Stimulated activated CD8-positive, alpha-beta memory T cell treated with anti-CD3 and anti-CD28 coated beads, Interleukin-15, amount 100 ng/mL, for 24 hours (primary cell): ENCODE results near the gene C1QTNF9.
"Not testable (repeated sequence)": the region's sequence is repeated elsewhere in the genome, so short reads cannot be mapped to it uniquely, and the experiment has no call there.

Source experiments
- DNase-seq: peaks from one replicate; pipeline ENCODE4 v3.0.0-alpha.2; 2020; ENCODE audit warnings: low read depth

The C1QTNF9 gene, protein sequence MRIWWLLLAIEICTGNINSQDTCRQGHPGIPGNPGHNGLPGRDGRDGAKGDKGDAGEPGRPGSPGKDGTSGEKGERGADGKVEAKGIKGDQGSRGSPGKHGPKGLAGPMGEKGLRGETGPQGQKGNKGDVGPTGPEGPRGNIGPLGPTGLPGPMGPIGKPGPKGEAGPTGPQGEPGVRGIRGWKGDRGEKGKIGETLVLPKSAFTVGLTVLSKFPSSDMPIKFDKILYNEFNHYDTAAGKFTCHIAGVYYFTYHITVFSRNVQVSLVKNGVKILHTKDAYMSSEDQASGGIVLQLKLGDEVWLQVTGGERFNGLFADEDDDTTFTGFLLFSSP

GRCh38 chr13:24309300-24309699 lies at the start of gene C1QTNF9:
Gene C1QTNF9 (plus strand): TSS chr13:24309580. CDS start chr13:24316004, 6,424 bp downstream.
- DNase-seq = not testable (repeated sequence)

DNA sequence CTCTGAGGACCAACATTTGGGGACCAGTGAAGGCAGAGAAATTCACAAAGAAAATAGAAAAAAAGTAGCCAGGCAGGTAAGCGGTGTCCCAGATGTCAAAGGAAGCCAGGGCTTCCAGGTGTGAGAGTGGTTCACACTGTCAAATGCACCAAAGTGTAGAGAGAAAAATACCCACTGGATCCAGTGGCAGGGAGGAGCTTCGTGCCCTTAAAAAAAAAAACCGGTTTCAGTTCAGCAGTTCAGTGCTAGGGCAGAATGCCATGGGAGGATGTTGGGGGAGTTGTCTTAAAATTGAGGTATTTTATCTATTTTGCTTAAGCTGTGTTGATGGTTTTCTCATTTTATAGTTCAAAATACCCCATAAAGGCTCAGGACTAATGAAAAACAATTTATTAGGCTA lies 47.8 kb upstream of the C1QTNF9 start:
- DNase-seq = no peak

- no peak for DNase-seq
Observed at GRCh38 chr13:24263632-24264031, 45.7 kb upstream of the C1QTNF9 start.

- no peak for DNase-seq
Observed at GRCh38 chr13:24264976-24265375, 44.4 kb upstream of the C1QTNF9 start.

GRCh38 chr13:24265453-24265852 lies 43.9 kb upstream of the C1QTNF9 start:
- DNase-seq = no peak

GRCh38 chr13:24267274-24267673 lies 42.1 kb upstream of the C1QTNF9 start:
- DNase-seq = no peak

- no peak for DNase-seq
Observed at GRCh38 chr13:24267801-24268200, 41.6 kb upstream of the C1QTNF9 start.

GRCh38 chr13:24269821-24270220 lies 39.6 kb upstream of the C1QTNF9 start:
- no peak for DNase-seq

GRCh38 chr13:24270639-24271141 lies 38.7 kb upstream of the C1QTNF9 start:
- no peak for DNase-seq

DNA sequence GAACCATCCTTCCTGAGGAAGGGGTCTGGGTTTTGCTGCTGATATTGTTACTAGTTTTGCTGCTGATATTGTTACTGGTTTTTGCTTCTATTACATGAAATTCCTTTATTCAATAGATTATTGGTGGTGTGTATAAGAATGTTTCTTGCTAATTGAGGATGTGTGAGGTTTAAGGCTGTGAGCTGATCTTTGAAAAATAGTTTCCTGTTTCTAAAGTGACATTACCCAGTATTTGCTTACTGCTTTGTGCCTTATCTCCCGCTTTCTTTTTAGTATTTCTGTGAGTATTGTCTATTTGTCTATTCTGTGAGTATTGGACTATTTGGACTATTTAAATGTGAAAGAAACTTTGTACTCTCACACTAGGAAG lies 38.2 kb upstream of the C1QTNF9 start:
- no peak for DNase-seq

DNA sequence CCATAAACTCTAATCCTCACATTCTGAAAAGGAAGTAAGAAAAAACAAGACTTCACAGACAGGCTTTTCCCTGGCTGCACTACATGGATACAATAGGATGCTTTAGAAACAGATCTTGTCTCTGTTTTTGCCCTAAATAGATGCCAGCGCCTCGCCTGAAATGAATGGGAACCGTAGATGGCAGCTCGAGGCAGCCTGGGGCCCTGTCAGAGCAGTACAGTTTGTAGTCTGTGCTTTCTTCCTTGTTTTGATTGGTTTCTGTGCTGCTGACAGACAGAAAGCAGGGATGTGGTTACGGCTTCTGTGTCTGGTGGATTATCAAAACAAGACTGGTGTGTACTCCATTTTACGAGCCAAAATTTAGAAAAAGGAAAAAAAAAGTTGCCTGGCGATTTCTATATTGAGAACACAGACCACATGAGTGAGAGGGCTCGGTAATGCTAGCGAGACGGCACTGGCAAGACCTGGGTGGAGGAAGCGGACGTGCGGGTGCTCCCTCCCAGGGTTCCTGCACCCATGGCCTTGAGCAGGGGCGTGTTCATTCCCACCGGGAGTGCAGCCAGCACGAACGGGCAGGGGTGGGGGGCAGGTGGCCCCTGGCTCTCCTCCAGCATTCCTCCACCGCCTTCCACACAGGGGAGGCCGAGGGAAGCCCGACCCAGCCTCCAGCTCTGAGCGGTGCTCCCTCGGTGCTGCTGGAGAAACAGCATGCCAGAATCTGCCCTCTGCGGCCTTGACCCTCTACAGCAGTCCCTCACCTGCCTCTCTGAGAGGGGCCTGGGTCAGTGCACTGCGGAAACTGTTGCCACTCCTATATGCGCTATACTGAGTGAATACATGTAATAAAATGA lies 37.6 kb upstream of the C1QTNF9 start:
- no peak for DNase-seq

DNA sequence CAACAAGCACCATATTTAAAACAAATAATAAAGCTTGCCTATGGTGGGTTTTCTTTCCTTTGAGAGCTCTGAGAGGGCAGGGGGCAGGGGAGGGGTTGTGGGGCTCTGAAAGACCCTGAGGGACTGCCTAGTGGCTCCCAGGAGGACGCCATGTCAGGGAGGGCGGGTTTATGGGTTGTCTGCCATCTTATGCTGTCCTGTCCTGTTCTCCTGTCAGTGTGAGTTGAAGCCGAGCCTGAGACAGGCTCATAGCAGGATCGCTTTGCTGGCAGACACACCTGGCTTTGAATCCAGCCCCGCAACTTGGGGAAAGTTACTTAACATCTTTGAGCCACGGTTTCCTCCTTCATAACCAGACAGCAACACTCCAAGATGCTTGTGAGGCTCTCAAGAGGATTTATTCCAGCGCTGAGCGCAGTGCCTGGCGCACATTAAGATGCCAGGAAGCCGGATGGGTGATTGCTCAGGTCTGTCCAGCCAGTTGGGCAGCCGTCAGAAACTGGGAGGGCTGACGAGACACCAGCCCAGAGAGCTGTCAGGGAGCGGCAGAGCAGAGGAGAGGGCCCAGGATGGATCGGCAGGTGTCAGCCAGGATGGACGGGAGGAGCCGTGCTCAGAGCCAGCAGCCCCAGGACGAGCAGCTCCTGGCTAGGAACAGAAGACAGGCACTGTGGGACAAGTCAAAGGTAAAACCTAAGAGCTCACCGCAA lies 36.8 kb upstream of the C1QTNF9 start:
- no peak for DNase-seq

- no peak for DNase-seq
Observed at GRCh38 chr13:24273926-24274325, 35.5 kb upstream of the C1QTNF9 start.

DNA sequence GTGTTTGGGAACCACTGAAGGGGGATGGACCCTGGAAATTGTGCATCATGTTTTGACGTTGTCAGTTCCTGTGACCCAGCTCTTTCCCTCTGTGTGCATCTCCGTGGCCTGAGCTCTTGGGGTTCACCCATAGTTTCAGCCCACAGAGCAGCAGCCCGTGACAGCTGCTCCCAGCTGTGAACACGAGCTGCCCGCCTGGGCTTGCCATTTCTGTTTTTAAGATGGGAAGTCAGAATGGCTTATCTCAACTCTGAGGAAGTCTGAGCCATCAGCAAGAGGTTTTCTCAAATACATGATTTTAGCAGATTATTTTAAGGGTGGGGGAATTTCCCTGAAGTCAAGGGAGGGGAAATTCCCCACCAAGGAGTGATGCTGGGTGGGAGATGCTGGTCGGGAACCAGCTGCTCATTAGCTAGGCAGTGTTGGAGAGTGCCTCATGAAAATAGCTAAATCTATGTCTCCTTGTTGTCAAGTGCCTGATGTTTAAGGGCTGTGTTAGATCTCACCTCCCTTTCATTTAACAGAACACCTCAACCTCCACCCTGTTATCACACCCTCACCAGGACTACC lies 34.8 kb upstream of the C1QTNF9 start:
- DNase-seq = no peak

DNA sequence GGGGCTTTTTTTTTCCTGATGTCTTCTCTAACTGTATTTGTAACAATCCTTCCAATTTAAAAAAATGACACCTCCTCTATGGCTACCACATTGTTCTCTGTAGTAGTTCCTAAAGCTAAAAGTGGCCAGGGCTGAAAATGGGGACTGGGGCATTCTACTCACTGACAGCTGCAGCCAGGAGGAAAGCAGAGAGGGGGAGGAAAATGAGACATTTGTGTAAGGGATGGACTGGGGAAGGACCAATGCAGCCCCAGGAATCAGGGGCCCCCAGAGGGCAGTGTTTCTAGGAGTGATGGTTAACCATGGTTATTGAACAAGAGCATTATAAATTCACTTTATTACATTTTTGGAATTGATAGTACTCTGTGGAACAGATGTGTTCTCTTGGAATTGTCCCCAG lies 34.3 kb upstream of the C1QTNF9 start:
- DNase-seq = no peak

DNA sequence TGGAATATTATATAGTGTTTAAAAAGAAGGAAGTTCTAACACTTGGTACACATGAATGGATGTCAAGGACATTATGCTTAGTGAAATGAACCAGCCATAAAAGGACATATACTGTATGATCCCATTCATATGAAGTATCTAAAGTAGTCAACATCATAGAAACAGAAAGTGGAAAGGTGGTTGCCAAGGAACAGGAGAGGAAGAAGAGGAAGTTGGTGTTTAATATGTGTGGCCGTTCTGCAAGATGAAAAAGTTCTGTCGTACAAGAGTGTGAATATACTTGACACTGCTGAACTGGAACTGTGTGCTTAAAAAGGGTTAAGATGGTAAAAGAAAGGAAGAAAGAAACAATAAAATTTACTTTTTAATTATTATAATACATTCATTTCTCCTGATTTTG lies 33.1 kb upstream of the C1QTNF9 start:
- DNase-seq = no peak

GRCh38 chr13:24276861-24277260 lies 32.5 kb upstream of the C1QTNF9 start:
- DNase-seq = no peak

DNA sequence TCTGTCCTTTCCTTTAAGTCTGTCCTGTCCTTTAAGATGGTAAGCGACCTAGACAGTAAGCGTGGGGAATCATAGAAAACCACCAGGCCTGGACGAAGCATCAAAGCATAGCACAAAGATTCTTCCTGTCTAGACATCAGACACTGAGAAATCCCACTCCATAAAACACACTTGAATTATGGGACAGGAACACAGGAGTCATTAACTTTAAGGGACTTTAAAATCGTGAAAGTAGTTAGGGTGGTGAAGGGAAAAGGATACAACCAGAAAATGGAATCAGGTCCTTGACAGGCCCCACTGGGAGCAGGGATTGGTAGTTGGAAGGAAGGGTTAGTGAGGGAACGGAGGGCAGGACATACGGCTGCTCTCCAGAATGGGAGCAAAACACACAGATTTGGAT lies 31.6 kb upstream of the C1QTNF9 start:
- no peak for DNase-seq

DNA sequence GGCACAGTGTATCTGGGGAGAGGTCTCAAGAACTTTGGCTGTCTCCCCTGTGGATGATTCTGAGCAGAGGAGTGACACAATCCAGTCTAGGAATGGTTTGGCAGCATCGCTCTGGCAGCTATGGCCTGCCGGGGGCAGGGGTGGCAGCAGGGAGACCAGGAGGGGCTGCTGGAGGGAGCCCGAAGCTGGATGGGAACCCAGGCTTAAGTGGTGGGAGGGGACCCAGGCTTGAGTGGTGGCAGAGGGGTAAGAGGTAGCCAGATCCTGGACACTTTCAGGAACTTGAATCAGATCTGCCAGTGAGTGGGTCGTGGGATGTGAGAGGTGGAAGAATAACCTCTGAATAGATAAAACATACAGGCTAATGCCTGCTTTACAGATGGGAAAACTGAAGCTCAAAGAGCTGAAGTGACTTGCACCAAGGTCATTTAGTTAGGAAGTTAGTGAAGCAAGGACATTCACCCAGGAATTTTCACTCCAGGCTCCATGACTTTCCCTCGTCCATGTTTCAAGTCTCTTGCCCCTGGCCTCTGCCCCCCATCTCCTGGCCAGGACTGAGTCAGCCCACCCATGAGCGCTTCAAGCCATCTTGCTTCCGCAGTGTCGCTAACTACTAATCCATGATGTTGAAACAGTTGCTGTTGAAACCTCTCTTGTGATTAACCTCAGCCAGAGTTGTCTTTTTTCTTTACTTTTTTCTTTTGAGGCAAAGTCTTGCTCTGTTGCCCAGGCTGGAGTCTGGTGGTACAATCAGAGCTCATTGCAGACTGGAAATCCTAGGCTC lies 29.9 kb upstream of the C1QTNF9 start:
- DNase-seq = no peak

DNA sequence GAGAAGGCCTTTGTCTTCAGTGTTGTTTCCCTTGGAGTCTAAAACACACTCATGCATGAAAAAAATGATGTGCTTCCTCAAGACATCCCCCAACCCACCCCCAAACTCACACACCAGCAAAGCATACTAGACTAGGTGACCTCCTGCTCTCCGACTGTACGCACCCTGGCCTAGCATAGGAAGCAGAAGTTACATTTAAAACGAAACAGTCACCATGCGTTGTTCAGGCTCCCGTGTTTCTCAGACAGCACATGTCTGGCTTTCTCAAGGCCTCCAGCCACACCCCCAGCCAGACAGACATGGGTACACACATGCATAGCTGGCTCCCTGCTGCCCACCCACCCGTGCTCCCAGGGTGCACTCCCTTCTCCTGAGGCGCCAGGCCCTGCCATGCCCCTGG lies 28.7 kb upstream of the C1QTNF9 start:
- no peak for DNase-seq

- no peak for DNase-seq
Observed at GRCh38 chr13:24281188-24282008, 28.0 kb upstream of the C1QTNF9 start.
